H54 (cell line): ENCODE data around the gene SLC32A1.
A peak's percentile ranks its signal among the peaks of the same experiment; 100 is the strongest.

ENCODE experiments used
- DNase-seq: peaks from one replicate; pipeline ENCODE4 v3.0.0; 2011; ENCODE audit warnings: low spot score, mixed read lengths; ENCODE audit not compliant: insufficient read length
- FAIRE-seq: peaks from 3 replicates; lab custom pipeline; 2011; peaks lifted over from hg19 to GRCh38; lab: Jason Lieb, UNC
- POLR2A ChIP-seq: IDR thresholded peaks from 2 replicates; pipeline ENCODE4 v1.6.1; 2011; ENCODE audit warnings: low read depth, mild to moderate bottlenecking, low read length

Gene SLC32A1

GRCh38 chr20:38728911-38729642 lies 4.8 kb downstream of the SLC32A1 start:
- FAIRE-seq = no peak
- DNase-seq = no peak

GRCh38 chr20:38729767-38730166 lies 5.5 kb downstream of the SLC32A1 start:
- no peak for TF ChIP-seq POLR2A
- FAIRE-seq (no peak), DNase-seq (no peak)

More at GRCh38 chr20:38728911-38729642, 4.8 kb downstream of the SLC32A1 start:
- TF ChIP-seq POLR2A = no peak

- no peak for TF ChIP-seq POLR2A
- DNase-seq (no peak), FAIRE-seq (no peak)
Measured at GRCh38 chr20:38730167-38730988, 6.1 kb downstream of the SLC32A1 start.

GRCh38 chr20:38730989-38731737 lies 6.9 kb downstream of the SLC32A1 start:
- TF ChIP-seq POLR2A = no peak
- peak; percentile 78 for DNase-seq
- no peak for FAIRE-seq

GRCh38 chr20:38731738-38732113 lies 7.4 kb downstream of the SLC32A1 start:
- TF ChIP-seq POLR2A = no peak
- FAIRE-seq (no peak), DNase-seq (no peak)

GRCh38 chr20:38732981-38733380 lies 8.7 kb downstream of the SLC32A1 start:
- DNase-seq = no peak
- TF ChIP-seq POLR2A = no peak
- FAIRE-seq = no peak

- DNase-seq (no peak), FAIRE-seq (no peak)
- TF ChIP-seq POLR2A = no peak
Measured at GRCh38 chr20:38735172-38735571, 10.9 kb downstream of the SLC32A1 start.

- DNase-seq (no peak), FAIRE-seq (no peak)
- TF ChIP-seq POLR2A = no peak
Measured at GRCh38 chr20:38737887-38738286, 13.6 kb downstream of the SLC32A1 start.

GRCh38 chr20:38745757-38746156 lies 21.5 kb downstream of the SLC32A1 start:
- TF ChIP-seq POLR2A = no peak
- DNase-seq (no peak), FAIRE-seq (no peak)

- DNase-seq (no peak), FAIRE-seq (no peak)
- TF ChIP-seq POLR2A = 0 out of 2 replicates have a peak, but pooled peaks have one; percentile 15
Measured at GRCh38 chr20:38747495-38748096, 23.3 kb downstream of the SLC32A1 start.

- TF ChIP-seq POLR2A = peak; percentile 95
- no peak for FAIRE-seq
- DNase-seq = peak; percentile 89
Measured at GRCh38 chr20:38748097-38748860, 24.0 kb downstream of the SLC32A1 start, which contains the start of gene ACTR5. Gene ACTR5 (plus strand): TSS chr20:38748460. CDS start chr20:38748479, 19 bp downstream.

GRCh38 chr20:38748861-38749149 lies 24.5 kb downstream of the SLC32A1 start:
- no peak for DNase-seq
- FAIRE-seq = no peak
- no peak for TF ChIP-seq POLR2A

GRCh38 chr20:38751360-38751976 lies 27.2 kb downstream of the SLC32A1 start:
- FAIRE-seq (no peak), DNase-seq (no peak)
- TF ChIP-seq POLR2A = no peak
